ENCODE data around the gene OR6N2. TPM values are rescaled to one million over a fixed set of nuclear protein-coding genes. Genes with fewer than 3 reads are reported as not detected.

Gene OR6N2
- total and polyA plus RNA-seq, 12 donors, result not detected

DNA sequence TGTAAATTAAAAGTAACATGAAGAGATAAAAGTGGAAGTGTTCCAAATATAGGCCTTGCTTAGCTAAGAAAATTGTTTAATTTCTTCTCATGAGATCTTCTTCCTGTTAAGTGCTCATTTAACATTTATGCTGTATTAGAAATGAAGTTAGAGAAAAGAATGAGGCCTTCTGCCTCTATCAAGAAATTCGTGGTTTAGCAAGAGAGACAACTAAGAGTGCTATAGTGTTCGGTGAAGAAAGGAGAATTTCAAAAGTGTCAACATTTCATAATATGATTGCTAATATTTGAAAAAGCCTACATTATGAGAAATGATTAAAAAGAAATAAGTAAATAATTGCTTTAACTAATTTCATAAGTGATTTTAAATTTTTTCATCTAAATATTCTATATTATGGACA lies 31.3 kb upstream of the OR6N2 start:
- Histone ChIP-seq H3K4me3 (no peak overlapping the region), H3K27me3 (no peaks in the 10 kb centered on the region), H3K27ac (peak overlapping the region in 1 of 10 donors; percentile 65), H3K36me3 (no peaks in the 10 kb centered on the region), H3K4me1 (peaks cover 0 to 48% (median 0%) of the 10 kb centered on the region in 9 donors), H3K9me3 (no peaks in the 10 kb centered on the region)
- ATAC-seq (no peak), DNase-seq (no peak)
- TF ChIP-seq, protein P1, sequence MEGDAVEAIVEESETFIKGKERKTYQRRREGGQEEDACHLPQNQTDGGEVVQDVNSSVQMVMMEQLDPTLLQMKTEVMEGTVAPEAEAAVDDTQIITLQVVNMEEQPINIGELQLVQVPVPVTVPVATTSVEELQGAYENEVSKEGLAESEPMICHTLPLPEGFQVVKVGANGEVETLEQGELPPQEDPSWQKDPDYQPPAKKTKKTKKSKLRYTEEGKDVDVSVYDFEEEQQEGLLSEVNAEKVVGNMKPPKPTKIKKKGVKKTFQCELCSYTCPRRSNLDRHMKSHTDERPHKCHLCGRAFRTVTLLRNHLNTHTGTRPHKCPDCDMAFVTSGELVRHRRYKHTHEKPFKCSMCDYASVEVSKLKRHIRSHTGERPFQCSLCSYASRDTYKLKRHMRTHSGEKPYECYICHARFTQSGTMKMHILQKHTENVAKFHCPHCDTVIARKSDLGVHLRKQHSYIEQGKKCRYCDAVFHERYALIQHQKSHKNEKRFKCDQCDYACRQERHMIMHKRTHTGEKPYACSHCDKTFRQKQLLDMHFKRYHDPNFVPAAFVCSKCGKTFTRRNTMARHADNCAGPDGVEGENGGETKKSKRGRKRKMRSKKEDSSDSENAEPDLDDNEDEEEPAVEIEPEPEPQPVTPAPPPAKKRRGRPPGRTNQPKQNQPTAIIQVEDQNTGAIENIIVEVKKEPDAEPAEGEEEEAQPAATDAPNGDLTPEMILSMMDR (IDR thresholded peaks at IDR 0.05), result no peak
- WGBS, 2 donors, result 75 to 83% methylated on average over 2 of the region's 2 CpGs
- intact Hi-C loops (cut with DNase I), result no loop called here

DNA sequence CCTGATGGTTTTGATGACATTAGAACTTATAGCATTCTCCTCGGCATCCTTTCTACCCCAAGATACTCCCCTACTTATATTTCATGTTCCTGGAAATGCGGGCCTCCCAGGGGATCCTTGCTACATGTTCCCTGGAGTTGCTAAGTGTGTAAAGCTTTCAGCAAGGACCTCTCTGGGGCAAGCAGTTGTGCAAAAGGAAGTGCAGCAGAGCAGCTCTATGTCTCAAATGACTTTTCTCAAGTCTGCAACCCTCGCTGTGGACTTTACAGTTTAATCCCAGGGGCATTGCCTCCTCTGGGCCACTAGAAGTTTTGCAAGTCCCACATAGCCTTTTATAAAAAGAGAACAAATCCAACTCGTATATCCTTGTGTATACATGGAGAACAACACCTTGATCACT lies 29.3 kb upstream of the OR6N2 start:
- H3K27ac ChIP-seq, result peak overlapping the region in 2 of 10 donors; percentile 21 to 77
- H3K9me3 ChIP-seq, result no peaks in the 10 kb centered on the region
- peaks cover 0 to 45% (median 0%) of the 10 kb centered on the region in 9 donors for H3K4me1 ChIP-seq
- DNase-seq (no peak), ATAC-seq (peak in 1 of 8 donors; percentile 20)
- WGBS, 2 donors, result 67 to 73% methylated on average over 4 of the region's 4 CpGs
- TF ChIP-seq, protein P1 (IDR thresholded peaks at IDR 0.05), result no peak
- no peaks in the 10 kb centered on the region for H3K36me3 ChIP-seq
- H3K27me3 ChIP-seq, result no peaks in the 10 kb centered on the region
- intact Hi-C loops (cut with DNase I), result no loop called here
- H3K4me3 ChIP-seq, result no peak overlapping the region

DNA sequence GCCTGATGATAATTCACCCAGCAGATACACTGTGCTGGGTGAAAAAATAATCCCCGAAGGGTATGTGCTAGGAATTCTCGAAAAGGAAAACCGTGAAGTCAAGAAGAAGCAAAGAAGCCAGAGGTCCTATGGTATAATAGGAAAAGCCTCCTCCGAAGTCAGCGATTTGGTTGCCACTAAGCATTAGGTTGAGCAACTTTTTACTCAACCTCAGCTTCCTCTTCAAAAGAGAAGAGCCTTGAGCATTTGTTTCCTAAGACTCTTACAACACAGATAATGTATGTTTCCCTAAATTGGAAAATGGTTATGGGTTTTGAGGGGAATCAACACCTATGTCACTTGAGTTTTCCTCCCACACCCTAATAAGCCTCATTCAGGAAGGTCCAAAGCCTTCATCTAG lies 28.9 kb upstream of the OR6N2 start:
- peak overlapping the region in 3 of 10 donors; percentile 21 to 77 (median 22) for H3K27ac ChIP-seq

DNA sequence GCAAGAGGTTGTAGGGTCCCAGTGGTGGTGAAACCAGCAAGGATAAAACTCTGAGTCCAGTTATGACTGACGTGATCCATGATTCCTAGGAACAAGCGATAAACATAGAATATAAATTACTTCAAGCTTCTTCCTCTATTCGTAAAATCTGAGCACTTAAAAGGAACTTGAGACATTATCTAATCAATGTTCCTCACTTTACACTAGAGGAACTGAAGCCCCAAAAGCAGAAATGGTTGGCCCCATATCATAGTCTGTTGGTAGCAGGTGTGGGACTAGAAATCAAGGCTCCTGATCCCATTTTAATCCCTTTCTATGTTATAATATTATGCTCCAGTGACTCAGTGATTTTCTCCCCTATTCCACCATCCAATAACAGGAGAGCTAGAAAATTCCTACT lies 28.3 kb upstream of the OR6N2 start:
- Histone ChIP-seq H3K27me3 (no peaks in the 10 kb centered on the region), H3K27ac (peak overlapping the region in 3 of 10 donors; percentile 21 to 77 (median 22)), H3K4me3 (peak overlapping the region in 1 of 10 donors; percentile 12), H3K4me1 (peaks cover 0 to 45% (median 0%) of the 10 kb centered on the region in 9 donors), H3K9me3 (no peaks in the 10 kb centered on the region), H3K36me3 (no peaks in the 10 kb centered on the region)
- WGBS, 2 donors, result 77% methylated on average over 3 of the region's 3 CpGs
- no peak for DNase-seq
- peak in 3 of 8 donors; percentile 67 to 69 (median 69) for ATAC-seq
- TF ChIP-seq, protein P1 (IDR thresholded peaks at IDR 0.05), result no peak
- intact Hi-C loops (cut with DNase I), result no loop called here

More for the DNA sequence above, 28.9 kb upstream of the OR6N2 start:
- TF ChIP-seq, protein P1 (IDR thresholded peaks at IDR 0.05), result no peak
- H3K27me3 ChIP-seq, result no peaks in the 10 kb centered on the region
- DNase-seq, result no peak
- intact Hi-C loops (cut with DNase I), result no loop called here
- peak in 6 of 8 donors; percentile 52 to 81 (median 68) for ATAC-seq
- H3K9me3 ChIP-seq, result no peaks in the 10 kb centered on the region
- 83 to 85% methylated on average over 5 of the region's 5 CpGs for WGBS, 2 donors
- H3K36me3 ChIP-seq, result no peaks in the 10 kb centered on the region
- peak overlapping the region in 1 of 10 donors; percentile 12 for H3K4me3 ChIP-seq
- H3K4me1 ChIP-seq, result peaks cover 0 to 45% (median 0%) of the 10 kb centered on the region in 9 donors
